NCI-H748 (cell line): ENCODE results near the gene HMGXB4.
"Not testable (repeated sequence)": the region's sequence is repeated elsewhere in the genome, so short reads cannot be mapped to it uniquely, and the experiment has no call there.

Source experiments
- DNase-seq: peaks from one replicate; lab custom pipeline; 2025; ENCODE audit not compliant: unreplicated experiment; lab: John Stamatoyannopoulos, UW

HMGXB4 gene, protein sequence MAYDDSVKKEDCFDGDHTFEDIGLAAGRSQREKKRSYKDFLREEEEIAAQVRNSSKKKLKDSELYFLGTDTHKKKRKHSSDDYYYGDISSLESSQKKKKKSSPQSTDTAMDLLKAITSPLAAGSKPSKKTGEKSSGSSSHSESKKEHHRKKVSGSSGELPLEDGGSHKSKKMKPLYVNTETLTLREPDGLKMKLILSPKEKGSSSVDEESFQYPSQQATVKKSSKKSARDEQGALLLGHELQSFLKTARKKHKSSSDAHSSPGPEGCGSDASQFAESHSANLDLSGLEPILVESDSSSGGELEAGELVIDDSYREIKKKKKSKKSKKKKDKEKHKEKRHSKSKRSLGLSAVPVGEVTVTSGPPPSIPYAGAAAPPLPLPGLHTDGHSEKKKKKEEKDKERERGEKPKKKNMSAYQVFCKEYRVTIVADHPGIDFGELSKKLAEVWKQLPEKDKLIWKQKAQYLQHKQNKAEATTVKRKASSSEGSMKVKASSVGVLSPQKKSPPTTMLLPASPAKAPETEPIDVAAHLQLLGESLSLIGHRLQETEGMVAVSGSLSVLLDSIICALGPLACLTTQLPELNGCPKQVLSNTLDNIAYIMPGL

DNA sequence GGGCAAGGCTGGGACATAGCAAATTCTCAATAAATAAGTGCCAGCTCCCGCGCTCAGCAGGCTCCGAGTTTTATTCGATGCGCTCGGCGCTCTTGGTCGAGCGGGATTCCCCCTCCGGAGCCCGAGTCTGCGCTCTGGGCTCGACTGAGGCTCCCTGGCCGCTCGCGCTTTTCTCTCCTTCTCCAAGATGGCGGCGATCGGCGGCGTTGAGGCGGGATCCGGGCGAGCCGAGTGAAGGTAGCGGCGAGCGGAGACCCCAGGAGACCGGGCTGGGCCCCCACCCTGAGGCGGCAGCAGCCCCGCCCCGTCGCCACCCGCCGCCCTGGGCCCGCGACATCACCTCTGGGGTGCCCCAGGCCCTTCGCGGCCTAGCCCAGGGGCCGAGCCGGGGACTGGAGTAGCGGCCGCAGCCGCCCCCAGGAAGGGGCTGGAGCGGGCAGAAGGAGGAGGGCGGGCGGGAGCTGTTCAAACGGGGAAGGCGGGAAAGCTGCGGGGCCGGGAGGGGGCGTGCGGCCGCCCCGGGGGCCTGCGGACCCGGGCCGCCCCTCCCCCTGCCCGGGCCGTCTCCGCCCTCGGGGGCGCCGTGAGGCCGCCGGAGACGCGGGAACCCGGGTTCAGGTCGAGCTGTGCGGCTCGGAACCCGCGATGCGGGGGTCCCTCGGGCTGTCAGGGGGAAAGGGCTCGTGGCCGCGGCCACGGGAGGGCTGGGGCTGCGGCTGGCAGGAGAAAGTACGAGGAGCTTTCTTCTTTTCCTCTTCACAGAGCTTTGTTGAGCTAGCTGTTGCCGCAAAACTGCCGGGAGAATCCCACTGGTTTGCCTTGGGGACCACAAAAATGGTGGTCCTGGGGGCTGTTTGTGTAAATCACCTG, at the start of gene HMGXB4:
Gene HMGXB4 (plus strand): TSS at position 173 of the 870 bp plus-strand sequence. CDS start 4,898 bp downstream, outside the sequence.
- peak; percentile 85 for DNase-seq

DNA sequence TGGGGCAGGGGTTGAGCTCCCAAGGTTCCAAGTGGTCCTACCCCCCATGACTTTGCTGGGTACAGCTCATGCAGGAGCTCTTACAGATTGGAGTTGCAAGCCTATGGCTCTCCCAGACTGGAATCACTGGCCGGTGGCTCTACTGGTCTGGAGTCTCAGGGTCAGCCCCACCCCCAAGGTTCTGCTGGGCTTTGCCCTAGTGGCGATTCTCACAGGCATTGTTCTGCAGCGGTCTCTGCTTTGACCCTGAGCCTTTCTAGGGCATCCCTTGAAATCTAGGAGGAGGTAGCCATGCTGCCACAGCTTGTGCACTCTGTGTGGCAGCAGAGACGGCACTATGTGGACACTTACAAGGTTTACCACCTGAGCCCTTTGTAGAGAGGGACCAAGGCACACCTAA, 49.3 kb upstream of the HMGXB4 start:
- DNase-seq, result no peak

DNA sequence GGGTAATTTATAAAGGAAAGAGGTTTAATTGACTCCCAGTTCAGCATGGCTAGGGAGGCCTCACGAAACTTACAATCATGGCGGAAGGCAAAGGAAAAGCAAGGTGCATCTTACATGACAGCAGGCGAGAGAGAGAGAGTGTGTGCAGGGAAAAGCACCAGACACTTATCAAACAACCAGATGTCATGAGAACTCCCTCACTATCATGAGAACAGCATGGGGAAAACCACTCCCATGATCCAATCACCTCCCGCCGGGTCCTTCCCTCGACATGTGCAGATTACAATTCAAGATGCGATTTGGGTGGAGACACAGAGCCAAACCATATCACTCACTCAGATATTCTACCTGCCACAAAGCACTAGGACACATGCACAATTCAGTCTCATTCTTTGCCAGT, 48.1 kb upstream of the HMGXB4 start:
- no peak for DNase-seq

DNA sequence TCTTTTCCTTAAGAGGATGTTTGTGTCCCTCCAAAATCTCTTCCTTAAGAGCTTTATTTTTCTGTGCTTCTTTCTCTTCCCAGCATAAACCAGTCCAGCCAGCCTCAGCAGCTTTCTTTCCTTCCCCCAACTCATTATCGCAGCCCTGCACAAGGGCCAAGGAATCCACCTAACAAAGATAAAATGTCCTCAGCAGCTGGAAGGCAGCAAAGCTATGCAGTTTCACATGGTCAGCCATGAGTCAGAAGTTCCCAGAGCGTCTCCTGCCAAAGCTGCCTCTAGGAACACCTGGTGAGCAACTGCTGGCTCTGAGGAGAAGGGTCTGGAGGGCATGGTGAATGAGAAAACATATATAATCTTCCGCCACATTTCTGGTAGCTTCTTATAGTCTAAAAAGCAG, 45.3 kb upstream of the HMGXB4 start:
- no peak for DNase-seq

DNA sequence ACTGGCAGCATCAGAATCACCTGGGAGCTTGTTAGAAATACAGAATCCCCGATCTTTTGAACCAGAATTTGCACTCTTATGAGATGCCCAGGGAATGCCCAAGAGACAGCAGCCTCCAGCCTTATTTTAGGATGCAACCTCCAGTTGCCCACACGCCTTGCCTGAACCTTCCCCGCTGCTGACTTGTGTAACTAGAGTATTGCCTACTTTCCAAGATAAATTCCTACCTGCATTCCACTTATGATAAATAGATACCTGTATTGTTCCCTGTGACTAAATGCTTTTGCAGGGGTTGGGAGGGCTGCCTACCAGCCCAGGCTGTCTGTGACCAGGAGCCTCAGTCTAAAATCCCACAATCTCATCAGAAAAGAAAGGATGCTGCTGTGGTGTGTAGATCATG, 44.3 kb upstream of the HMGXB4 start:
- DNase-seq, result no peak

DNA sequence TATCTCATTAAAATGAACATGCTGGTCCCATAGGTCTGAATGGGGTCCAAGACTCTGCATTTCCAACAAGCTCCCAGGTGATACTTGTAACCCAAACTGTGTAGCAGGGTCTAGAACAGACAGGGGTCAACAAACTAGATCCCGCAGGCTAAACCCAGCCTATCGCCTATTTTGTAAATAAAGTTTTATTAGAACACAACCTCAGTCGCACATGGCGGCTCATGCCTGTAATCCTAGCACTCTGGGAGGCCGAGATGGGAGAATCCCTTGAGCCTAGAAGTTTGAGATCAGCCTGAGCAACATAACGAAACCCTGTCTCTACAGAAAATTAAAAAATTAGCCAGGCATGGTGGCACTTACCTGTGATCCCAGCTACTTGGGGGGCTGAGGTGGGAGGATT, 42.3 kb upstream of the HMGXB4 start:
- no peak for DNase-seq

DNA sequence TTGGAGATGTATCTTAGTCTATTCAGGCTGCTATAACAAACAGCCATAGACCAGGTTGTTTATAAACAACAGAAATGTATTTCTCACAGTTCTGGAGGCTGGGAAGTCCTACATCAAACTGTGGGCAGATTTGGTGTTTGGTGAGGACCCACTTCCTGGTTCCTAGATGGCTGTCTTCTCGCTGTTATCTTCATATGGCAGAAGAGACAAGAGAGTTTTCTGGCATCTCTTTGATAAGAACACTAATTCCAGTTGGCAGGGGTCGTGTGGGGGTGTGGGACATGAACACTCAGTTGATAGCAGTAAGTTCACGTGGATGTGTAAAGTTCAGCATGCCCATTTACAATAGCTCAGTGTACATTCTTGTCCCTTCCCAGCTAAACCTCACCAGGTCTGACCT, 41.3 kb upstream of the HMGXB4 start:
- DNase-seq, result no peak

DNA sequence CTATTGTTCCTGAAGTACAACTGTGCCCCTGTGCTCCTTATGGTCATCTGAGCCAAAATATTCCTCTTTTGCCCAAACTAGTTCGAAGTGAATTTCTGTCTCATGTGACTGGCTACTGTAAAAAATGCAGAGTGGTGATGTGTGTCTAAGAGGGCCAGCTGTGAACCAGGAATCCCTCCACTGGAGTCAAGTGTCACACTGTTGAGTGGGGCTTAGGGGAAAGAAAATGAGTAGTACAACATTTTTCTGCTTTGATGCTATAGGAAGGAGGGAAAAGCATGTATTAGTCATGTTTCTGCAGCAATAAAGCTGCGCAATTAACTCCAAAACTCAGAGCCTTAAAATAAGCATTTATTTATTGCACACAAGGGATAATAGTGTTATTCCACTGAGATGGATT, 39.8 kb upstream of the HMGXB4 start:
- DNase-seq, result no peak

DNA sequence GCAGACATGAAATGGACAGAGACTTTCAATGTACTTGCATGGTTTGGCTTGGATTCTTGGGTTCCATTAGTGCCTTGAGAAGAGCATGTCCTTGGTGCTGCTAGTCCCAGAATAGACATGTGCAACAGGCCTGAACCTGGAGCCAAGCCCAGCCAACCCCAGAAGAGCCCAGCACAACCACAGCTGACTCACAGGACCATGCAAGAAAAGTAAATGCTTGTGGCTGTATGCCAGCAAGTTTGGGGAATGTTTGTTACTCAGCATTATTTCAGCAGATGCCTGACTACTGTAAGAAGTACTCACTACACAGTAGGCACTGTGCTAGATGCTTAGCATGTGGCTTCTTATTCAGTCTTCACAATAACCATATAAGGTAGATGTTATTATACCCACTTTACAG, 39.2 kb upstream of the HMGXB4 start:
- DNase-seq, result no peak

DNA sequence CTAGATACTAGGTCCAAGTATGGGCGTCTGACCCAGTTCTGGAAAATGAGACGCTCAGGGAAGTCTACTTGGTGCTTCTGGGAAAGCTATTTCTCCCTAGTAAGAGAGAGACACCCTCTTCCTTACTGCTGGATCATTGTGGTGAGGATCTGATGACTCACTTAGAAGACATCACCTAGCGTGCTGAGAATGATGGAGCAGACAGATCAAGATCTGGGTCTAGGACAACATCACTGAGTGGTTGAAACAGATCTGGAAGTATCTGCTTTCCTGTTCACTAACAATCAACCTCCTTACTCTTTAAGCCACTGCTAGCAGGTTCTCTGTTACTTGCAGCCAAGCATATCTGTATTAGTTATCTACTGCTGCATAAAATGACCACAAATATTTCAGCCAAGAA, 38.3 kb upstream of the HMGXB4 start:
- DNase-seq, result no peak

DNA sequence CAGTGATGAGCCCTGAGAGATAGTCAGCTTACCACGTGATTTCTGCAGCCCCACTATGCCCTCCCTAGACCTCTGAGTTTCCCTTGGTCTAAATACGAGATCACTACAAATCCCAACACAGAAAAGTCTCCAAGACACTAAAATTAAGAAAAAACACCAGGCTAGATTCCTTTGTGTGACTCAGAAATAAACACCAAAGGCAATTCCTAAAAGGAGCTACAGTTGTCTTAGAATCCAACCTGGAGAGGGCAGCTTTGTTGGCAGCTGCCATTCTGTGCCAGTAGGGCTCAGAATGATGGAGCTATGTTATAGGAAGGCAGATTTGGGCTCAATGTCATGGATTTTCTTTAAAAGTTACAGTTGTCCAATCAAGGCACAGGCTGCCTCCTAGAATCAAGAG, 37.1 kb upstream of the HMGXB4 start:
- DNase-seq, result no peak

DNA sequence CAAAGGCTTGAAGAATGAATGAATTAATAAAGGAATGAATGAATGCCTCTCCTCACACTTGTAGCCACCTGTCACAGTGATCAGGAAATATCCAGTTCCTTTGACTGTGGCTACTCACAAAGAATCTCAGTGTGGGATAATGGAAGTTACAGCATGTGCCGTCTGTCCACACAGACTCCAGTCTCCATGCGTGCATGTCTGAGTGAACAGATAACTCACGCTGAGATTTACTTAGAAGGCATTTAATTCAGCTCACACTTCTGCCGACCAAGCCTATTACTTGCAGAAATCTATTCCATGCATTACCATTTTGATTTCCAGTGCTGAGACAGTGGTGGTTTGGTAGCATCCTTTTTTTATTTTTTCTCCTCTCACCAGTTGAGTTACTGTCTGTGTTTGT, 32.3 kb upstream of the HMGXB4 start:
- no peak for DNase-seq

DNA sequence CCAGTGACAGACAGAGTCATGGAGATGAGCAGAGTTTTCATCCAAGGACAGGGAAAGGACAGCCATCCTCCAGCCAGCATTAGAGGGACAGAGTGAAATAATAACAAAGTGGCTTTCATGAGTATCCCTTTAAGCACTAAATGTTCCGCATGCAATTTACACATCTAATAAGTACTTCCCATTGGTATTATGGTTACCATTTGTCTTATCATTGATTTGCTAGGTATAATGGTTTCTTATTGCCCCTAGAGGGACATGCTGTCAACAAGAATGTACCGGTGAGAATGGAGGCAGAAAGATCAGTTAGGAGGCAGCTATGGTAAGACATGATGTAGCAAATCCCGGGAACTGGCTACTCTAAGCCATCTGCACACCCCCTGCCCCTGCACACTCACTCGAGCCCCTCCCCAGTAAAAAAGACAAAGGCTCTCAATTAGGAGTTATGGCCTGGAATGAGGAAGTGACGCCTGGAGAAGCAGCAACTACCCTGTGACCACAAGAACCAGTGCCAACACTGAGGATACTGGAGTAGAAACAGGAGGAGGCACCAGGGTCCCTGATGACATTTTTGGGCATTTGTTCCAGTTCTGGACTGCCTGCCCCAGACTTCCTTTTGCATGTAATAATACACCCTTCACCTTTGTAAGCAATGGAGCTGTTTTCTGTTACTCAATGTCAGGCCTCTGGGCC, 30.2 kb upstream of the HMGXB4 start:
- DNase-seq, result no peak

DNA sequence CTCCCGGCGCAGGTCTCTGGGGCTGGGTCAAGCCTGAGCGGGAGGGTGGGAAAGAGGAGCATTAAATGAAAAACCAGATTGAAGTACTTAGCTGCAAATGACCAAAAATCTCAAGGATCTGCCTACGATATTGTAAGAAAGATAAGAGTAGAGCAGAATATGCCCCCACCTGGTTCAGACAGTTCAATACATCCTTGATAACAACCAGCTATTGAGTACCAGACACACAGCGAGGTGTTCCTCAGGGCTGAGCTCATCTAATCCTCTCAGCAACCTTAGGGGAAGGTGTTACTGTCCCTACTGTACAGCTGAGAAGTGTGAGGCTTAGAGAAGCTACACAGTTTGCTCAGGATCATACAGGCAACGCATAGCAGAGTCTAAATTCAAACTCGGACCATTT, 27.4 kb upstream of the HMGXB4 start:
- no peak for DNase-seq

DNA sequence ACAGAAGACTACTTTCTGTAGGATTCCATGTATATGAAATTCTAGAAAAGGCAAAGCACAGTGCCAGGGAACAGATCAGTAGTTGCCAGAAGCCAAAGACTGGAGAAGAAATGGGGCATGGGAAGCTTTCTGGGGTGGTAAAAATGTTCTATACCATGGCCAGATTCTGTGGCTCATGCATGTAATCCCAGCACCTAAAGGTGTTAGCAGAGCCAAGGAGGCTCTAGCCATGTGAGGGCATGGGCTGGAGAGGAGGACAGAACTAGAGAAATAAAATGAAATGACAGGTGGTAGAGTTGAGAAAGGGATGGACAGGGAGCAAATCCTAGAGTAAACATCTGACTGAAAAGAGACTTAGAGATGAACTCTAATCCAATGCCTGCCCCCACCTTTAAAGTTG, 26.9 kb upstream of the HMGXB4 start:
- DNase-seq, result no peak

DNA sequence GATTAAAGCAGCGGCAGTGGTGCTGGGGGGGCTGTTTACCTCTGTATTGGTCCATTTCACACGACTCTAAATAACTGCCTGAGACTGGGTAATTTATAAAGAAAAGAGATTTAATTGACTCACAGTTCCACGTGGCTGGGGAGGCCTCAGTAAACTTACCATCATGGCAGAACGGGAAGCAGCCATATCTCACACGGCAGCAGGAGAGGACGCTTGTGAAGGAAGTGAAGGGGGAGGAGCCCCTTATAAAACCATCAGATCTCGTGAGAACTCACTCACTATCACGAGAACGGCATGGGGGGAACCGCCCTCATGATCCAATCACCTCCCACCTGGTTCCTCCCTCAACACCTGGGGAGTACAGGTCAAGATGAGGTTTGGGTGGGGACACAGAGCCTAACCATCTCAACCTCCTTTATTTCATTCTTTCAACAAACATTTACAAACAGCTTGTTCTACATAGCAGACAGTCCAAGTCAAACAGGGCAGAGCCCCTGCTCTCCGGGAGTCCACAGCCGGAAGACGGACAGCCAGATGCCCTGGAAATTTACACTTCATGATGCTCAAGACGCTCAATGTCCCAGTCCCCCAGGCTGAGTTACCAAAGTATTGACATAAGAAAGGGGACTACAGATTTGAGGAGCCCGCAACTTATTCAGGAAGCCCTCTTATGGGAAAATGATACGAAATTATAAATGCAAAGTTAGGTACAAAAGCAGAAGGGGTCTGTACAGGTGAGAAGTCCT, 26.3 kb upstream of the HMGXB4 start:
- DNase-seq, result peak; percentile 63

DNA sequence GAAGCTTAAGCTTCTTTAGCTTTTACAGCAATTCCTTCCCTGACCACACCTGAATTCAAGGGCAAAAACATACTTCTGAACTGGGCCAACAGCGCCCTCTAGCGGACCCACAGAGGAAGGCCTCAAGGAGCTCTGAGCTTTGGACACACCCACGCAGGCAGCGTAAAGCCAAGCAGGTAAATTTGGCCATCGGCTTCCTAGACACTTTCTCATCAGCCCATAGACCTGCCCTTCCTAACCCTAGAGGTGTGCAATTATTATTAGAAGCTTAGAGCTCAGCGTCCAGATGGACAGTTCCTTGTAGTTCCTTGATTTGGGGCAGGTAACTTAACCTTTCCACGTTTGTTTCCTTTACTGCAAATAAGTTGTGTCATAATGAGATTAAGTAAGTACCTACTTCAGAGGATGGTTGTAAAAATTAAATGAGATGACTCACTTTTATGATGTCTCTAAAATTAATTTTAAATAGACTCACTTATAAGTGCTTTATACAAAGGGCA, 25.7 kb upstream of the HMGXB4 start:
- peak; percentile 76 for DNase-seq

DNA sequence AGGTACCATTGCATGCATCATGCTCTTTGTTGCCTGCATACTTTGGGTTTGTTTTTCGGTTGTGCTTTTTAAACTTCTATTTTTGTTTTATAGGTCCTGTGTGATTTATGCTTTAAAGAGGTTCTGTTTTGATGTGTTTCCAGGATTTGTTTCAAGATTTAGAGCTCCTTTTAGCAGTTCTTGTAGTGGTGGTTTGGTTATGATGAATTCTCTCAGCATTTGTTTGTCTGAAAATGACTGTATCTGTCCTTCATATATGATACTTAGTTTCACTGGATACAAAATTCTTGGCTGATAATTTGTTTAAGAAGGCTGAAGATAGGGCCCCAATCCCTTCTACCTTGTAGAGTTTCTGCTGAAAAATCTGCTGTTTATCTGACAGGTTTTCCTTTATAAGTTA, 18.5 kb upstream of the HMGXB4 start:
- DNase-seq, result not testable (repeated sequence)

DNA sequence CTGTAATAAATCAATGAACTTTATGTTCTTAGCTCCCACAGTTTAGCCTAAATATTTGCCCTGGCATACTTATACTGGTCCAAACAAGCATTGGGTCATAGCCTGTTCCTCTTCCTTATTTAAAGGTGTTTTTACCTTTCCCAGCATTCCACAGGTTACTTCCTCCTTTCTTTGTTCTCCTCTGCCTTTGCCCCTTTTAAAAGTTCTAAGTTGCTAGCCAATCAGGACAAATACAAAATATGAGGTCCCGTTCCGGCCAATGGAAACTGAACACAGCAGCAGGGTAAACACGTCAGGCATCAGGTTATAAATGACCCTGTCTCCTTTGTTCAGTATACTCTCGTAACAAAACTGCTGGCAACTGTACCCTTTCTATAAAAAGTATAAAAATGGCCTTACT, 12.8 kb upstream of the HMGXB4 start:
- DNase-seq, result not testable (repeated sequence)

DNA sequence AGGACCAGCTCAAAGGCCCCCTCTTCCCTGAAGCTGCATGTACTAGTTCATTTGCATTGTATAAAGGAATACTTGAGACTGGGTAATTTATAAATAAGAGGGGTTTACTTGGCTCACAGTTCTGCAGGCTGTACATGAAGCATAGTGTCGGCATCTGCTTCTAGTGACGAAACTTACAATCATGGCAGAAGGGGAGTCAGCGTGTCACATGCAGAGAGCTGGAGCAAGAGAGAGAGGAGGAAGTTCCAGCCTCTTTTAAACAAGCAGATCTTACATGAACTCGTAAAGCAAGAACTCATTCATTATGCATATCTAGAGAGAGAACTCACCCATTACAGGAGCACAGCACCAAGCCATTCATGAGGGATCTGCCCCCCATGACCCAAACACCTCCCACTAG, 7.1 kb upstream of the HMGXB4 start:
- DNase-seq, result no peak
